NCI-H1048 (cell line): ENCODE measurements around the gene CRY2.
"Not testable (repeated sequence)": the region's sequence is repeated elsewhere in the genome, so short reads cannot be mapped to it uniquely, and the experiment has no call there.

Experiments
- DNase-seq: peaks from one replicate; lab custom pipeline; 2025; lab: John Stamatoyannopoulos, UW

CRY2 gene

GRCh38 chr11:45899448-45900174, 52.3 kb downstream of the CRY2 start:
- DNase-seq, result peak; percentile 85

- DNase-seq, result not testable (repeated sequence)
Measured at GRCh38 chr11:45900175-45900800, 53.0 kb downstream of the CRY2 start.

- no peak for DNase-seq
Measured at GRCh38 chr11:45900916-45901617, 53.8 kb downstream of the CRY2 start.

GRCh38 chr11:45901626-45902025, 54.4 kb downstream of the CRY2 start:
- no peak for DNase-seq

- DNase-seq, result no peak
Measured at GRCh38 chr11:45902452-45903380, 55.4 kb downstream of the CRY2 start.

- no peak for DNase-seq
Measured at GRCh38 chr11:45904309-45904915, 57.1 kb downstream of the CRY2 start.

- DNase-seq, result no peak
Measured at GRCh38 chr11:45905095-45905494, 57.8 kb downstream of the CRY2 start.

GRCh38 chr11:45905576-45905975, 58.3 kb downstream of the CRY2 start:
- not testable (repeated sequence) for DNase-seq

- no peak for DNase-seq
Measured at GRCh38 chr11:45906096-45906682, 58.9 kb downstream of the CRY2 start.

GRCh38 chr11:45906965-45907611, 59.8 kb downstream of the CRY2 start, which contains the start of gene FREY1:
Gene FREY1 (minus strand): TSS chr11:45907271. CDS start chr11:45907245, 26 bp downstream.
- DNase-seq, result no peak

- no peak for DNase-seq
Measured at GRCh38 chr11:45907911-45908370, 60.7 kb downstream of the CRY2 start.

GRCh38 chr11:45909594-45910475, 62.6 kb downstream of the CRY2 start:
- DNase-seq, result no peak

- no peak for DNase-seq
Measured at GRCh38 chr11:45910623-45911022, 63.3 kb downstream of the CRY2 start.

GRCh38 chr11:45913514-45913913, 66.2 kb downstream of the CRY2 start:
- no peak for DNase-seq

- DNase-seq, result no peak
Measured at GRCh38 chr11:45913942-45914635, 66.8 kb downstream of the CRY2 start.

- no peak for DNase-seq
Measured at GRCh38 chr11:45915446-45915845, 68.2 kb downstream of the CRY2 start.

- no peak for DNase-seq
Measured at GRCh38 chr11:45917286-45917622, 70.0 kb downstream of the CRY2 start.

GRCh38 chr11:45917623-45918330, 70.5 kb downstream of the CRY2 start, which contains the start of gene PEX16:
Gene PEX16 (minus strand): TSS chr11:45917877. CDS start chr11:45917811, 66 bp downstream.
- peak; percentile 87 for DNase-seq
